Medulla oblongata (tissue), 1 donor: ENCODE results near the gene PIGN.
A peak's percentile ranks its signal among the peaks of the same experiment; 100 is the strongest.
"Not testable (repeated sequence)": the region's sequence is repeated elsewhere in the genome, so short reads cannot be mapped to it uniquely, and the experiment has no call there.

Experiments
- DNase-seq: peaks from one replicate; pipeline ENCODE4 v3.0.0-alpha.2; 2015; ENCODE audit errors: extremely low spot score

The PIGN gene

GRCh38 chr18:62183578-62184195 is 3.2 kb downstream of the PIGN start:
- peak; percentile 76 for DNase-seq

- no peak for DNase-seq
Measured at GRCh38 chr18:62182220-62182619, 4.6 kb downstream of the PIGN start.

- no peak for DNase-seq
Measured at GRCh38 chr18:62179213-62179612, 7.6 kb downstream of the PIGN start.

DNA sequence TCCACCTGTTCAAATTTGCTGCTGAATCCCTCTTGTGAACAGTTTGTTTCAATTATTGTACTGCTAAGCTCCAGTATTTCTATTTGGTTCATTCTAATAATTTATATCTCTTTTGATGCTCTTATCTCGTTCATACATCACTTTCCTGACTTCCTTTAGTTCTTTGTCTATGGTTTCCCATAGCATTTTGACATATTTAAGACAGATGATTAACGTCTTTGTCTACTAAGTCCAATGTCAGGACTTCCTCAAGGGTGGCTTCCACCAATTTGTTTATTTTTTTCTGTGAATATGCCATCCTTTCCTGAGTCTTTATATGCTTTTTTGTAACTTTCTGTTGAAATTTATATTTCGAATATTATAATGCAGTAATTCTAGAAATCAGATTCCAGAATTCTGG is 9.6 kb downstream of the PIGN start:
- DNase-seq: no peak

- DNase-seq: no peak
Measured at GRCh38 chr18:62175521-62175920, 11.3 kb downstream of the PIGN start.

GRCh38 chr18:62172298-62172697 is 14.6 kb downstream of the PIGN start:
- DNase-seq: no peak

- no peak for DNase-seq
Measured at GRCh38 chr18:62170857-62171256, 16.0 kb downstream of the PIGN start.

DNA sequence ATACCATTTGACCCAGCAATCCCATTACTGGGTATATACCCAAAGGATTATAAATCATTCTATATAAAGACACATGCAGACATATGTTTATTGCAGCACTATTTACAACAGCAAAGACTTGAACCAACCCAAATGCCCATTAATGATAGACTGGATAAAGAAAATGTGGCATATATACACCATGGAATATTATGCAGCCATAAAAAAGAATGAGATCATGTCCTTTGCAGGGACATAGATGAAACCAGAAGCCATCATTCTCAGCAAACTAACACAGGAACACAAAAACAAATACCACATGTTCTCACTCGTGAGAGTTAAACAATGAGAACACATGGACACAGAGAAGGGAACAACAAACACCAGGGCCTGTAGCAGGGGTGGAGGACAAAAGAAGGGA is 20.3 kb downstream of the PIGN start:
- DNase-seq: not testable (repeated sequence)

- no peak for DNase-seq
Measured at GRCh38 chr18:62165583-62165982, 21.3 kb downstream of the PIGN start.

GRCh38 chr18:62164855-62165487 is 21.9 kb downstream of the PIGN start:
- no peak for DNase-seq

GRCh38 chr18:62164310-62164709 is 22.5 kb downstream of the PIGN start:
- DNase-seq: no peak

DNA sequence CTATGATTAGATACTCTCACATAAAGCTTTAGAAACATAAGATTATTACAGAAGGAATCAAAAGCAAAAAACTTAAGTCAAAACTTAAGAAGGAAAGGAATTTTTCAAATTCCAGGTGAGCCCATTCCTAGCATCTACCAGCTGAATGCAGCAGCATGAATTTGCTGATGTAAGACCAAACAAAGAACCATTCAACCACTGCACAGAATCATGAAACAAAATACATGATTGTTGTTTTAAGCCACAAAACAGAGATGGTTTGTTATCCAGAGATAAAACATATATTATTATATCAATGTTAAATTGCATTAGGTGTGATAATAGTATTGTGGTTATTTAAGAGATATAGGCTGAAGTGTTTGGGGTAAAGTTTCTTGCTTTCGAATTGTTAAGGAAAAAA is 29.0 kb downstream of the PIGN start:
- DNase-seq: peak; percentile 51

GRCh38 chr18:62152844-62153243 is 34.0 kb downstream of the PIGN start:
- no peak for DNase-seq

GRCh38 chr18:62151068-62151771 is 35.6 kb downstream of the PIGN start:
- DNase-seq: no peak

DNA sequence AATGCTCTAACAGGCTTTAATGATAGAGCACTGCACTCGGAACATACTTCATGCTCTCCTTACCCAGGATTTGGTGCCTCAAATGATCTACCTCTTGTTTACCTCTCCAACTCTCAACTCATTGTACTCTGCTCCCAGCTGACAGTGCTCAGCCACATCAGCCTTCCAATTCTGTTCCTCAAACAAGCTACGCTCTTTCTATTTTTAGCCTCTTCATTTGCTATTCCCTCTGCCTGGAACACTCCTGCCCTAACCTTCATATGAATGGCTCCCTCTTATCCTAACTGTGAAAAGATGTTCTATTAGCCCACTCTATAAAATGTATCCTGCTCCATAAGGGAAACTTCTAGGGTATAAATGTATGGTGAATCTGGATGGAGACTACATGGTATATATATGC is 42.5 kb downstream of the PIGN start:
- DNase-seq: no peak

GRCh38 chr18:62140259-62140658 is 46.6 kb downstream of the PIGN start:
- no peak for DNase-seq

- DNase-seq: no peak
Measured at GRCh38 chr18:62138461-62139235, 48.2 kb downstream of the PIGN start.

DNA sequence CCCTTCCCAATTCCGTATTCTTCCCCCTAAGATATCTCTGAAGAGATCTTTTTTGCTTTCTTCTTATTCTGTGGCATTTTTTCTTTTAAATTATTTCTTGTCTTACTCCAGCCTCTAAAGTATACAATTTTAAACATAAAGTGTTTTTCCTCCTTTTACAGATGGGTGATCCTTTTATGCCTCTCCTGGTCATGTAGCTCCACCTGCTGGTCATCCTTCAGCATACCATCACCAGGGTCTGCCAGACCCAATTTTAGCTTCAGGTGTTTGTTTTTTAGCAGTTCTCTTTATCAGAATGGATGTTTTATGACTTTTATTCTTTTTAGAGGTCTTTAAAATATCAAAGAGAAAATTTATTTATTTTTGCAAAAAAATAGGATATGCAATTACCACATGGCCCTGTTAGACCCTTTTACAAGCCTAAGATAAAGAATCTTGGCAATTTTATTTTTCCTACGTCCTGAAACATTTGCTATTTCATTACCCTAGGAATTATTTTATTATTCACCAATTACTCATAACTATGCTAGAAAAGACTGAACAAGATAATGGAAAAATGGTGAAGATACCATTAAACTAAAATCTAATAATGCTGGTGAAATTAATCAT is 55.5 kb downstream of the PIGN start:
- DNase-seq: peak; percentile 73

- DNase-seq: no peak
Measured at GRCh38 chr18:62128157-62128556, 58.7 kb downstream of the PIGN start.

DNA sequence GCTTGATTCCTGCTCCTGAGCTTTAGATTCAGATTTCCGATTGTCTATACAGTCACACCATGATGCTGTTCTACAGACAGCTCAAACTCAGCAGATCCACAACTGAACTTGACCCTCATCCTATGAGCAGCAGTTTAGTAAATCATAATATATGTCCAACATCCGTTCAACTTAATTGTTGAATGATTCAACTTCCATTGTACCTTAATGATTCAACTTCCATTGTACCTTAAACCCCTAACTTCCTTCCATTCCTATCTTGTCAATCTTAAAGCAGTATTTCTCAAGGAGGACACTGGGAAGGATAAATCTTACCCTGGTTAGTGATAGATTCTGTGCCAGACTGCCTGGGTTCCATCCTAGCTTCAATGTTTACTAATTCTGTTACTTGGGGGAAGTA is 60.1 kb downstream of the PIGN start:
- DNase-seq: no peak

GRCh38 chr18:62125702-62126101 is 61.2 kb downstream of the PIGN start:
- no peak for DNase-seq

GRCh38 chr18:62122330-62122729 is 64.5 kb downstream of the PIGN start:
- no peak for DNase-seq
